HG03442 (cell line): ENCODE results near the gene PFN4.
"Not testable (repeated sequence)": the region's sequence is repeated elsewhere in the genome, so short reads cannot be mapped to it uniquely, and the experiment has no call there.

Experiments
- ATAC-seq: cut with Tn5 transposase; IDR thresholded peaks from one replicate; pipeline ENCODE4 v1.9.1; 2021; ENCODE audit warnings: mild to moderate bottlenecking, moderate library complexity; ENCODE audit not compliant: unreplicated experiment

The PFN4 gene

DNA sequence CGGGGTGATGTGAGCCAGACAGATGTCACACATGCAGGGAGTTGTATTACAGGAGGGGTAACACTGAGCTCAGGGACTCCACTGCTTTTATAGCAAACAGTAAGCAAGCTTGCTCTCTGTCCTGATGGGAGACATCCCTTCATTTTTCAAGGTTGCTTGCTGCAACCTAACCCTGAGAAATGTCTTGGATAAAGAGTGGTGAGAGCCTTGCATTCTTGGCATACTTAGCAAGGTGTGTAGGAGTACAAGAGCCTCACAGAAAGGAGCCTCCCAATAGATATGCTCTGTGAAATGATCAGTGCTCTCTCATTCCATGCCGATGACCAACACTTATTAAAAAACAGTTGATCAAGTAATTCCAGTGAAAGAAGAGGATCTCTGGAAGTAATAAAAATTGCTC, 8.1 kb downstream of the PFN4 start:
- ATAC-seq = no peak

DNA sequence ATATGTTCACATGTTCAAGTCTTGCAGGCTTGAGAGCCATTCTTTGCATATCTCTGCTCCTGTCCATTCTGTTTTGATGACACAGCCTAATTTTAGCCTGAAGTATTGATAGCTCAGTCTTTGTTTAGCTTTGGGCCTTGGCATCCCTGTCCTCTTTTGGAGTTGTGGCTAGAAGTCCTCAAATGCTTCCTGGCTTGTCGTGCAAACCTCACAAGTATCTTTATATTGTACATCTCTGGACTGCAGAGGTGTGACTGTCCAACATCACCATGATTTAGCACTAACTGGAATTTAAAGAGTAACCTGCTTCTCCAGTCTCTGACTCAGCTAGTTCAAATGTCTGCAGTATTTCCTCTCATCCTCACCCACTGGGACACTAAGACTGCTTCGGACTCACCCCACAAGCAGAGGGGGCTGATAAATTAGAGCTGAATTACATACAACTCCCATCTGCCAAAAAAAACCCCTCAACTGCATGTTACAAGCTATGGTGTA, 11.7 kb downstream of the PFN4 start:
- ATAC-seq = no peak

DNA sequence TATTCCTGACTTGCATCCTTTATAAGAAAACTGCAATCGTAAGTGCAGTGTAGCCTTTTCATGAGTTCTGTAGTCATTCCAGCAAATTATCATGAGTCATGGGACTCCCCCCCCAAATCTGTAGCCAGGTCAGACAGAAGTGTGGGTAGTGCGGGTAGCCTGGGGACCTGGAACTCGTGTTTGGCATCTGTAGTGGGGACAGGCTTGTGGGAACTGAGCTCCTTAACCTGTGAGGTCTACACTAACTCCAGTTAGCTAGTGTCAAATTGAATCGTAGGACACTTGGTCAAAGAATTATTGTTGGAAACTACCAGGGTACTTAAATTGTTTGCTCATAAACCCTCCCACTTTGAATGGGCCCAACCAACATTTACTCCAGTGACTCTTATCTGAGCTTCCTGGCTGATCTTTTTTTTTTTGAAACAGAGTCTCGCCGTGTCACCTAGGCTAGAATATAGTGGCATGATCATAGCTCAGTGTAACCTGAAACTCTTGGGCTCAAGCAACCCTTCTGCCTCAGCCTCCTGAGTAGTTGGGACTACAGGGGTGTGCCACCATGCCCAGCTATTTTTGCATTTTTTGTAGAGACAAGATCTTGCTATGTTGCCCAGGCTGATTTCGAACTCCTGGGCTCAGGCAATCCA, 12.4 kb downstream of the PFN4 start:
- no peak for ATAC-seq

DNA sequence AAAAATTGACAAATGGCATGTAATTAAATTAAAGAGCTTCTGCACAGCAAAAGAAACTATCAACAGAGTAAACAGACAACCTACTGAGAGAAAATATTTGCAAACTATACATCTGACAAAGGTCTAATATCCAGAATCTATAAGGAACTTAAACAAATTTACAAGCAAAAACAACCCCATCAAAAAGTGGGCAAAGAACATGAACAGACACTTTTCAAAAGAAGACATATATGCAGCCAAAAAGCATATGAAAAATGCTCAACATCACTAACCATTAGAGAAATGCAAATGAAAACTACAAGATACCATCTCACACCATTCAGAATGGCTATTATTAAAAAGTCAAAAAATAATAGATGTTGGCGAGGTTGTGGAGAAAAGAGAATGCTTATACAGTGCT, 13.7 kb downstream of the PFN4 start:
- ATAC-seq = not testable (repeated sequence)

DNA sequence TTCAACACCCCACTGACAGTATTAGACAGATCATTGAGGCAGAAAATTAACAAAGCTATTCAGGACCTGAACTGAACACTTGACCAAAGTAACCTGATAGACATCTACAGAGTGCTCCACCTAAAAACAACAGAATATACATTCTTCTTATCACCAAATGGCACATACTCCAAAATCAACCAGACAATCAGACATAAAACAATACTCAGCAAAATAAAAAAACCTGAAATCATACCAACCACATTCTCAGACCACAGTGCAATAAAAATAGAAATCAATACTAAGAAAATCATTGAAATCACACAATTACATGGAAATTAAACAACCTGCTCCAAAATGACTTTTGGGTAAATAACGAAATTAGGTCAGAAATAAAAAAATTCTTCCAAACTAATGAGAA, 15.8 kb downstream of the PFN4 start:
- no peak for ATAC-seq

DNA sequence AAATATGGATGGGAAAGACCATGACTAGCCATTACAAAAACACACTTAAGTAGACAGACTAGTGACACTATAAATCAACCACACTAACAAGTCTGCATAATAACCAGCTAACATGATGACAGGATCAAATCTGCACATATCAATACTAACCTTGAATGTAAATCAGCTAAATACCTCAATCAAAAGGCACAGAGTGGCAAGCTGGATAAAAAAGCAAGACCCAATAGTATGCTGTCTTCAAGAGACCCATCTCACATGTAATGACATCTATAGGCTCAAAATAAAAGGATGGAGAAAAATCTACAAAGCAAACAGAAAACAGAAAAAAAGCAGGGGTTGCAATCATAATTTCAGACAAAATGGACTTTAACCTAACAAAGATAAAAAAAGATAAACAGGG, 16.3 kb downstream of the PFN4 start:
- no peak for ATAC-seq

DNA sequence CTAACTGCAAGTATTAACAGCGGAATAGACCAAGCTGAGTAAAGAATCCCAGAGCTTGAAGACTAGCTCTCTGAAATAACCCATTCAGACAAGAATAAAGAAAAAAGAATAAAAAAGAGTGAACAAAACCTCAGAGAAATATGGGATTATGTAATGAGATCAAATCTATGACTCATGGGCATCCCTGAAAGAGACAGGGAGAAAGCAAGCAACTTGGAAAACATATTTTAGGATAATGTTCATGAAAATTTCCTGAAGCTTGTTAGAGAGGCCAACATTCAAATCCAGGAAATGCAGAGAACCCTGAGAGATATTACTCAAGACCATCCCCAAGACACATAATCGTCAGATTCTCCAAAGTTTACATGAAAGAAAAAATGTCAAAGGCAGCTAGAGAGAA, 17.3 kb downstream of the PFN4 start:
- ATAC-seq = no peak

DNA sequence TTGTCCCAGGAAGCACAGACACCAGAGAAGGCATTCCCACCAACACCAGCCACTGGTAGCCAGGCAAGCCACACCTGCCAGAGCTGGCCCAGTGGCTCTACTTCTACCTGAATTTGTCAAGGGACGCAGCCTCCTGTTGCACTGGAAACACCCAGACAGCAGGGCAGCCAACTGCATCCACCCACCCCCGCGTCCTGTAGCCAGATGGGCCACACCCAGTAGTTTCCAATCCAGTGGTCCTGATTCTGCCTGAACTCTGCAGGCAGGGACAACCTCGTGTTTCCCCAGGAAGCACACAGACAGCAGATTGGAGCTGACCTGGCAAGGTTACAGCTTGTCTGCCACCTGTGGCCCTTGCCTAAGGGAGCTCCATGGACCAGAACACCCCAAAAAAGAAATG, 18.2 kb downstream of the PFN4 start:
- no peak for ATAC-seq

DNA sequence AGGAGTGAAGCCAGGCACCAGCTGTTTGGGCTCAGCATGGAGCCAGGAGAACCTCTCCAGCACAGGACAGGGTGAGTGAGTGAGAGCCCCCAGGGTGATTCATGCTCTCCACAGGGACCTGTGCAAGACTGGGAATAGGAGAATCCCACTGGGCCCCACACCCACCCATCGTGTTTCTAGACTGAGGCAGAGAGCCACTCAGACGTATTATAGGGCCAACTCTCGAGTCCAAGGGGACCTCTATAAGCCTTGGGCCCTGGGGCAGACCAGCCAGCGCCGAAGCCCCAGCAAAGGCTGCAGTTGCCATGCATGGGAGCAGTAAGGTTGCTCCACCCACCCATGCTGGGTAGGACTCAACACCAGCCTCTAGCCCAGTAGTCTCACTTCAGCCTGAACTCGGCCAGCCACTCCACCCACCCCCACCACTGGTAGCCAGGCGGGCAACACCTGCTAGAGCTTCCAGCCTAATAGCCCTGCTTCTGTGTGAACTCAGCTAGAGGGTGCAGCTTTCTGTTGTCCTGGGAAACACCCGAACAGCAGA, 19.0 kb downstream of the PFN4 start:
- no peak for ATAC-seq

DNA sequence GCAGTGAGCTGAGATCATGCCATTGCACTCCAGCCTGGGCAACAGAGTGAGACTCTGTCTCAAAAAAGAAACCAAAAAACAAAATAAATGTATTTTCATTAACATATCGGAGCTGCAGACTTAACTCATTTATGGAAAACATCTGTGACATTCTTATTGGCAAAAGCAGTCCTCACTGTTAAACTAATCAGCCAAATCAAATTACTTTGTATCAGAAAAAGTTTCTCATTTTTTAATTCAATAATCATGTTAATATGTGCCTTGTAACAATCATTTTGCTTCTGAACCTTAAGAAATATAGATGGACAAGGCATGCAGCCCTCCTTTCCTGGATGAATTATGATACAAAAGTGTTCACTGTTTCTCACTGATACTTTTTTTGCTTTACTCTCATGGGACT, 20.5 kb downstream of the PFN4 start:
- ATAC-seq = no peak

DNA sequence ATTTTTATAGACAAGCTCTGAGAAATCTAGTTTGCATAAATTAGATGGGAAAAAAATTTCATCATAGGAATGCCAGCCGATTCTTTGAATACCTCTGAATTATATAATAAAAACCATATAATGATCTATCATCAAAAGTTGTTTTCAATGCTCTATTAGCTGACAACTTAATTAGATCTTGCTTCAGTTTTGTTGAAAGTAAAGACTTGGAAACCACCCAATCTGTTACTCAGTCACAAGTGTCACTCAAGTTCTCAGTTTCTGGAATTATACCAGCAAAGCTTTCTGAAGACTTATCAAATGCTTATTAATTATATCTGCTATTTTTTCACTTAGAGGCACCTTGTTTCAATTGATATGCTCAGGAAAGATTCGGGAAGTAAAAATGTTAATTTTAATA, 21.1 kb downstream of the PFN4 start:
- ATAC-seq = no peak

DNA sequence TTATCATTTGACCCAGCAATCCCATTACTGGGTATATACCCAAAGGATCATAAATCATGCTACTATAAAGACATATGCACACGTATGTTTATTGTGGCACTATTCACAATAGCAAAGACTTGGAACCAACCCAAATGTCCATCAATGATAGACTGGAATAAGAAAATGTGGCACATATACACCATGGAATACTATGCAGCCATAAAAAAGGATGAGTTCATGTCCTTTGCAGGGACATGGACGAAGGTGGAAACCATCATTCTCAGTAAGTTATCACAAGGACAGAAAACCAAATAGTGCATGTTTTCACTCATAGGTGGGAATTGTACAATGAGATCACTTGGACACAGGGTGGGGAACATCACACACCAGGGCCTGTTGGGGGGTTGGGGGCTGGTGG, 22.4 kb downstream of the PFN4 start:
- not testable (repeated sequence) for ATAC-seq

DNA sequence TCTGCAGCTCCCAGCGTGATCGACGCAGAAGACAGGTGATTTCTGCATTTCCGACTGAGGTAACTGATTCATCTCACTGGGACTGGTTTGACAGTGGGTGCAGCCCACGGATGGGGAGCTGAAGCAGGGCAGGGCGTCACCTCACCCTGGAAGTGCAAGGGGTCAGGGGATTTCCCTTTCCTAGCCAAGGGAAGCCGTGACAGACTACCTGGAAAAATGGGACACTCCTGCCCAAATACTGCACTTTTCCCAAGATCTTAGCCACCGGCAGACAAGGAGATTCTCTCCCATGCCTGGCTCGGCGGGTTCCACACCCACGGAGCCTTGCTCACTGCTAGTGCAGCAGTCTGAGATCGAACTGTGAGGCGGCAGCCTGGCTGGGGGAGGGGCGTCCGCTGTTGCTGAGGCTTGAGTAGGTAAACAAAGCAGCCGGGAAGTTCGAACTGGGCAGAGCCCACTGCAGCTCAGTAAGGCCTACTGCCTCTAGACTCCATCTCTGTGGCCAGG, 27.9 kb downstream of the PFN4 start:
- ATAC-seq = not testable (repeated sequence)

DNA sequence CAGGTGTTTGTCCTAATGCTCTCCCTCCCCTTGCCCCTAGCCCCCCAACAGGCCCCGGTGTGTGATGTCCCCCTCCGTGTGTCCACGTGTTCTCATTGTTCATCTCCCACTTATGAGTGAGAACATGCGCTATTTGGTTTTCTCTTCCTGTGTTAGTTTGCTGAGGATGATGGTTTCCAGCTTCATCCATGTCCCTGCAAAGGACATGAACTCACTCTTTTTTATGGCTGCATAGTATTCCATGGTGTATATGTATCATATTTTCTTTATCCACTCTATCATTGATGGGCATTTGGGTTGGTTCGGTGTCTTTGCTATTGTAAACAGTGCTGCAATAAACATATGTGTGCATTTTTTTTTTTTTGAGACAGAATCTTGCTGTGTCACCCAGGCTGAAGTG, 29.9 kb downstream of the PFN4 start:
- not testable (repeated sequence) for ATAC-seq

DNA sequence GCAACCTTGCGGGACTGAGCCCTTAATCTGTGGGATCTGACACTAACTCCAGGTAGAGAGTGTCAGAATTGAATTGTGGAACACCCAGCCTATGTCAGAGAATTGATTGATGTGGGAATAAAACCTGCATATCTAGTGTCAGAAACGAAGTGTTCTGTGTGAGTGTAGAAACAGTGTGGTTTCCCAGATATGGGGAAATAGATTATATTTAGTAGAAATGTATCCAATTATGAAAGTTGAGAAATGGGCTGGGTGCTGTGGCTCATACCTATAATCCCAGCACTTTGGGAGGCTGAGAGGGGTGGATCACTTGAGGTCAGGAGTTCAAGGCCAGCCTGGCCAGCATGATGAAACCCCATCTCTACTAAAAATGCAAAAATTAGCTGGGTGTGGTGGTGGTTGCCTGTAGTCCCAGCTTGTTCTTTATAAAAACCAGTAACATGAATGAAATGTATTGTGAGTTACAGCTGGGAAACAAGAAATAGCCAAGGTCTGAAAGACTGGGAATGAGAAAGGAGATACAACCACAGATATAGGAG, 34.2 kb downstream of the PFN4 start:
- ATAC-seq = no peak

DNA sequence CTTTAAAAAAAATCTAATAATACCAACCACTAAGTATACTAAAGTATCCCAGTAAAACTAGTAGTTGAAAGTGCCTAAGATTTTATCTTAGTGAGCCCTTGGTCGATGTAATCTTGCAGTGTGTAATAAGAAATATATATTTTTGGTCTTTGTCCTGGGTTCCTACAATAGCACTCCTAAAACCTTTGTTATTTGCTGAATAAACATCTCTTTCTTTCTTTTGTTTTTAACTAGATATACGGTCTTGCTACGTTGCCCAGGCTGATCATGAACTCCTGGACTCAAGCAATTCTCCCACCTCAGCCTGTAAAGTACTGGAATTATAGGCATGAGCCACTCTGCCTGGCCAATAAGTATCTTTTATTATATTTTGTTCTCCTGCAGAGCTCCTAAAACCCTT, 36.1 kb downstream of the PFN4 start:
- ATAC-seq = no peak

DNA sequence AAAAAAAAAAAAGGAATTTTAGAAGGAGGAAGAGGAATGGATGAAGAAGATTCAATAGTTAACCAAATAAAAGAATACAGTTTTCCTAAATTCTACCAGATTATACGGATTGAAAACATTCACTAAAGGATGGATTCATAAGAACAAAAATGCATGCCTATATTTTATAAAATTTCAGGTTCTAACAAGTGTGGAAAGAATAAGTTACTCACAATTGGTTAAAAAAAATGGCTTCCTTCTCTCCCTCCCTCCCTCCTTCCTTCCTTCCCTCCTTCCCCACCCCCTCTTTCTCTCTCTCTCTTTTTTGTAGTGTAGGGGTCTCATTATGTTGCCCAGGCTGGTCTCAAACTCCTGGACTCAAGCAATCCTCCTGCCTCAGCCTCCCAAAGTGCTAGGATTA, 36.9 kb downstream of the PFN4 start:
- no peak for ATAC-seq

DNA sequence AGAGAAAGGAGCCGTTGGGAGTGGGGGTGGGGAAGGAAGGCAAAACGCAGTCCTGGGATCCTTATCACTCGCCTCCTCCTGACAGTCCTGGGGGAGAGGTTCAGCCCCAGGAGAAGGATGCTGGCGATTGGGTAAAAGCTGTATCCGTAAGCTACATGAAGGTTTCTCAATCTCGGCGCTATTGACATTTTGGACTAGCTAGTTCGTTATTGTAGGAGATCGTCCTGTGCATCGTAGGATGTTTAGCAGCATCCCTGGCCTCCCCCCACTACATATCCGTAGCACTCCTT, 38.0 kb downstream of the PFN4 start:
- ATAC-seq = no peak

DNA sequence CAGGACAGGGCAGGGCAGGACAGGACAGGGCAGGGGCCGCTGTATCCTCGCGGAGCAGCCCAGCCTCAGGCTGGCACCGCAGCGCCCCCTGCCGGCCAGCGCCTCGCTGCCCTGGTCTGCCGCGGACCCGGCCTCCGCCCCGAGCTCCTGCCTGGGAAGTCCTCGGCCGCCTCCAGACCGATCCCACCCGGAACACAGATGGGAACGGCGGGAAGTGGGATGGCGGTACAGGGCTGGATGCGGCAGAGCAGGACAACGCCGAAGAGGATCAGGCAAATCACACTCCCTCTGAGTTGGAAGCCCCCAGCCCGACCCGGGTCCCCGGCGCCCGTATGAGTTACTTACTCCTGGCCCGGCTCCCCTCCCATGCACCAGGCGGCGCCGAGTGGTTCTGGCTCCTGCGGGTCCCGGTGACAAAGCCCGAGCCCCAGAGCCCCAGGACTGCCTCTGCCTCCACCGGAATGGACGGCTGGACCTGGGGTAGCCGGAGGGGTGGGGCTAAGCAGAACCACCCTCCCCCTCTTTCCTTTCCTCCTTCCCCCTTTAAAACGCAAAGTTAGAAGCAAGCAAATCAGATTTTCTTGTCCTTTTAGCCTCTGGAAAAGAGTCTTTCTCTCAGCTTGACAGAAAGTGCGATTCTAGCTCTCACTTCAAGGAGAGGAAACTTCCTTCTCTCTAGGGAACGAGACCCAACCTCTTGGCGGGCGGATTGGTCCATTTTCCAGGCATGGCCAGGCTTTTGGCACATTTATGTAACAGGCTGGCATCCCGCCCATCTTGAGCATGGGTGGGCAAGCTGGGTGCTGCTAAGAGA, 38.5 kb downstream of the PFN4 start, which contains the start of gene TP53I3:
TSS of gene TP53I3 (minus strand) at position 449 of the 814 bp plus-strand sequence. CDS start 508 bp downstream, outside the sequence.
- ATAC-seq = peak; percentile 68

DNA sequence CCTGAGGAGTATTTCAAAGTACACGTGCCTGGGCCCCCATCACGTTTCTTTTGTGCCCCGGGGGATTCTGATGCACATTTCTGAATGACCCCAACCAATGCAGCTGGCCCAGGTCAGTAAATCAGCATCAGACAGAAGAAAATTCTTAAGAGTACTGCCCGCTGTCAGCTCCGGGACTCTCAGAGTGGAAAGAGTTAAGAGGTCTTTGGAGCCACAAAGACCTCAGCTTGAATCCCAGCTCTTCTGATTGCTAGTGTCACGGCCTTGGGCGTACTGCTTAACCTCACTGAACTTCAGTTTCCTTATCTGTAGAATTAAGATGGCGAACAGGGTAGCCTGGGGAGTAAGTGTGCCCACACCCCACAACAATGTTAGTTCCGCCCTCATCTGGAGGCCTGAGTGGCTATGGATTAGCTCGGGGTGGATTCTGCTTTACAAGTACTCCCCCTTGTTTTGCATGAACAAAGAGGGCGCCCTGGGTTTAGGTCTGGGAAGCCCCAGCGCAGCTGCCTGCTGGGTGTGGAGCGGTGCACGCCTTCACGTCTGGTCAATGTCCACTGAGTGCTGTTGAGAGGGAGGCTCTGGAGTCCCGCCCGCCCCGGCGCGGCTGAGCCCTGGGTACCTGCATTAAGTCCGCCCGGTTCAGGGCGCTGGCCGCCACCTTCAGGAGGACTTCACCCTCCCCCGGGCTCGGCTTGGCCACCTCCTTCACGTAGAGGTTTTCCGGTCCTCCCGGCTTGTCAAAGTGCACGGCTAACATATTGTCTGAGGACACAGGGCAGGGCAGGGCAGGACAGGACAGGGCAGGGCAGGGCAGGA, 39.4 kb downstream of the PFN4 start:
- ATAC-seq = peak; percentile 84
